K562 (cell line): ENCODE results near the gene LMO7. TPM values are rescaled to one million over a fixed set of nuclear protein-coding genes. Genes with fewer than 3 reads are reported as not detected.

Experiments used
- ATAC-seq: fragments of 200-7000 bp; cut with Tn5 transposase; 3 replicates; pipeline ENCODE4 v1.9.1; 2020; ENCODE audit warnings: moderate library complexity
- BruUV-seq: library from RNA; stranded (reverse); fragments of 400-500 nt; replicated peaks from 2 replicates; lab custom pipeline; 2021; lab: Mats Ljungman, UMichigan
- CTCF ChIA-PET: fragments of 300-600 bp; formaldehyde crosslinking; extraction: SDS; loops from one replicate; lab custom pipeline; 2021; ENCODE audit warnings: low intra/inter-chr PET ratio; lab: Yijun Ruan, JAX
- POLR2A ChIA-PET: fragments of 300-600, 350-650 bp; sonication (Branson Sonifier 250); formaldehyde crosslinking; extraction: SDS; loops from one replicate; lab custom pipeline; 2021; ENCODE audit warnings: antibody characterized with exemption, inconsistent platforms; lab: Yijun Ruan, JAX
- DNase-seq, 4 experiments: peaks; one replicate each; pipeline versions ENCODE4 v3.0.0 to v3.0.0-alpha.2; 2011 to 2018; ENCODE audit warnings: low spot score in 3 of 4, mixed read lengths in 3 of 4; ENCODE audit errors: extremely low read depth in 1 of 4
- FAIRE-seq: peaks from 2 replicates; lab custom pipeline; 2011; peaks lifted over from hg19 to GRCh38; lab: Jason Lieb, UNC
- H2AFZ ChIP-seq: 2 replicates; pipeline ENCODE4 v1.6.0; 2011; ENCODE audit warnings: low read depth, low read length, control low read depth, inconsistent platforms
- H3K27ac ChIP-seq: fragments of 200-600 bp; 3 replicates; pipeline ENCODE4 v1.8.0; 2011; ENCODE audit warnings: low read depth, mild to moderate bottlenecking, control low read depth, inconsistent platforms, low read length, moderate library complexity, mixed read lengths; ENCODE audit errors: extremely low read depth
- H3K27me3 ChIP-seq, 2 experiments: fragments of 300-600 bp in 1 of 2; 2 replicates in 1 of 2; 3 replicates in 1 of 2; pipeline versions ENCODE4 v1.6.0 to v1.8.0; 2011; ENCODE audit warnings: inconsistent platforms in 2 of 2, low read length in 2 of 2, mild to moderate bottlenecking in 1 of 2, mixed read lengths in 1 of 2, moderate library complexity in 1 of 2; ENCODE audit not compliant: control insufficient read depth in 2 of 2, insufficient read depth in 2 of 2
- H3K36me3 ChIP-seq: fragments of 300-600 bp; 3 replicates; pipeline ENCODE4 v1.8.0; 2011; ENCODE audit warnings: mild to moderate bottlenecking, low read length, inconsistent platforms; ENCODE audit not compliant: control insufficient read depth, insufficient read depth
- H3K4me1 ChIP-seq, 2 experiments: fragments of 200-600 bp in 1 of 2; replicated peaks in 1 of 2; 2 replicates in 1 of 2; 3 replicates in 1 of 2; pipeline versions ENCODE4 v1.5.1 to v1.8.0; 2011; ENCODE audit warnings: inconsistent platforms in 2 of 2, low read length in 2 of 2, mild to moderate bottlenecking in 1 of 2, mixed read lengths in 1 of 2, moderate library complexity in 1 of 2; ENCODE audit not compliant: control insufficient read depth in 2 of 2, insufficient read depth in 2 of 2
- H3K4me2 ChIP-seq: 2 replicates; pipeline ENCODE4 v1.6.1; 2011; ENCODE audit warnings: low read length, control low read depth, inconsistent platforms, mixed read lengths; ENCODE audit not compliant: insufficient read depth
- H3K4me3 ChIP-seq: fragments of 200-600 bp; sonication (generic), shearing (Covaris generic); 2 replicates; pipeline ENCODE4 v1.5.1; 2016; ENCODE audit warnings: control low read depth, inconsistent platforms
- H3K79me2 ChIP-seq: fragments of 200-600 bp; 3 replicates; pipeline ENCODE4 v1.8.0; 2011; ENCODE audit warnings: low read length, inconsistent platforms; ENCODE audit not compliant: control insufficient read depth, insufficient read depth
- H3K9ac ChIP-seq, 2 experiments: 2 replicates each; pipeline versions ENCODE4 v1.6.0 to v1.6.1; 2011; ENCODE audit warnings: low read depth in 2 of 2, low read length in 2 of 2, control low read depth in 1 of 2, inconsistent platforms in 1 of 2, mild to moderate bottlenecking in 1 of 2, mixed read lengths in 1 of 2; ENCODE audit not compliant: insufficient read depth in 1 of 2
- H3K9me1 ChIP-seq: one replicate; pipeline ENCODE4 v1.6.0; 2011; ENCODE audit warnings: inconsistent platforms, mild to moderate bottlenecking, low read length, moderate library complexity; ENCODE audit not compliant: control insufficient read depth, insufficient read depth
- H3K9me3 ChIP-seq: replicated peaks from 2 replicates; pipeline ENCODE4 v1.5.1; 2011; ENCODE audit warnings: low read depth, low read length, inconsistent platforms; ENCODE audit not compliant: control insufficient read depth, insufficient read depth
- H4K20me1 ChIP-seq: replicated peaks from 2 replicates; pipeline ENCODE4 v1.6.1; 2011; ENCODE audit warnings: low read length, inconsistent platforms, mixed read lengths; ENCODE audit not compliant: control insufficient read depth, insufficient read depth
- ARID2 ChIP-seq: fragments of 450-650 bp; IDR thresholded peaks from 2 replicates; pipeline ENCODE4 v1.6.1; 2017; ENCODE audit warnings: antibody characterized with exemption, mild to moderate bottlenecking
- CBX2 ChIP-seq: fragments of 200-600 bp; sonication (generic); IDR thresholded peaks from one replicate; pipeline ENCODE4 v1.6.1; 2012; ENCODE audit warnings: mild to moderate bottlenecking, low read length, inconsistent platforms; ENCODE audit not compliant: insufficient read depth, poor library complexity, severe bottlenecking
- CEBPG ChIP-seq, 3 experiments: fragments of 200-800 bp in 1 of 3; sonication (Bioruptor generic) in 1 of 3; sonication (generic) in 1 of 3; formaldehyde crosslinking in 1 of 3; IDR thresholded peaks in 2 of 3; conservative IDR thresholded peaks in 1 of 3; 2 replicates each; pipeline versions ENCODE4 v1.6.1 to v1.8.0; 2016 to 2022; ENCODE audit warnings: missing compliant biosample characterization in 2 of 3, missing genetic modification characterization in 2 of 3, mild to moderate bottlenecking in 1 of 3, missing genetic modification reagents in 1 of 3
- CHCHD3 ChIP-seq: fragments of 250-450 bp; sonication (Bioruptor Pico); IDR thresholded peaks from 2 replicates; pipeline ENCODE4 v2.1.2; 2022; ENCODE audit warnings: mild to moderate bottlenecking
- FOS ChIP-seq: IDR thresholded peaks from 3 replicates; pipeline ENCODE4 v1.6.1; 2011; ENCODE audit not compliant: insufficient read length; ENCODE audit errors: extremely low read depth
- KLF10 ChIP-seq: fragments of 250-450 bp; sonication (Bioruptor Pico); IDR thresholded peaks from 2 replicates; pipeline ENCODE4 v1.6.1; 2021; ENCODE audit warnings: matching md5 sums
- MED1 ChIP-seq: sonication (generic); formaldehyde crosslinking; IDR thresholded peaks from 2 replicates; pipeline ENCODE4 v1.8.1; 2023; ENCODE audit warnings: missing genetic modification reagents, borderline replicate concordance
- POLR2AphosphoS2 ChIP-seq: IDR thresholded peaks from 2 replicates; pipeline ENCODE4 v1.6.1; 2012; ENCODE audit warnings: low read length, improper control_type of control experiment
- PYGO2 ChIP-seq: fragments of 450-650 bp; IDR thresholded peaks from 2 replicates; pipeline ENCODE4 v1.6.1; 2016; ENCODE audit warnings: mild to moderate bottlenecking, missing genetic modification characterization, moderate library complexity, missing compliant biosample characterization
- RBM14 ChIP-seq: fragments of 200-400 bp; formaldehyde crosslinking; IDR thresholded peaks from 2 replicates; pipeline ENCODE4 v1.6.1; 2018; ENCODE audit warnings: low read depth, mild to moderate bottlenecking, low read length, moderate library complexity, borderline replicate concordance; ENCODE audit not compliant: insufficient read depth
- SMAD1 ChIP-seq: fragments of 150-350 bp; IDR thresholded peaks from 2 replicates; pipeline ENCODE4 v1.6.1; 2014; ENCODE audit warnings: low read length, low read depth; ENCODE audit not compliant: partially characterized antibody
- SNIP1 ChIP-seq: fragments of 450-650 bp; IDR thresholded peaks from 2 replicates; pipeline ENCODE4 v1.7.1; 2017; ENCODE audit warnings: low read depth, mild to moderate bottlenecking
- ZNF12 ChIP-seq: sonication (generic); formaldehyde crosslinking; IDR thresholded peaks from 2 replicates; pipeline ENCODE4 v1.4.0; 2020; ENCODE audit warnings: mild to moderate bottlenecking, missing genetic modification reagents
- ZNF124 ChIP-seq: sonication (generic); formaldehyde crosslinking; IDR thresholded peaks from 2 replicates; pipeline ENCODE4 v1.8.1; 2022; ENCODE audit warnings: missing genetic modification reagents
- ZNF232 ChIP-seq: sonication (generic); formaldehyde crosslinking; IDR thresholded peaks from 2 replicates; pipeline ENCODE4 v1.8.0; 2022; ENCODE audit warnings: mild to moderate bottlenecking, missing genetic modification reagents
- ZNF561 ChIP-seq: fragments of 450-650 bp; formaldehyde crosslinking; conservative IDR thresholded peaks from 2 replicates; pipeline ENCODE4 v1.4.0; 2020; ENCODE audit warnings: mild to moderate bottlenecking, moderate library complexity
- WGBS: fragments of 100-300 bp; shearing (Covaris generic); methylation state at CpG from one replicate; pipeline ENCODE4 v1.1.6; 2016; ENCODE audit warnings: low coverage, mixed read lengths; ENCODE audit not compliant: insufficient coverage; ENCODE audit errors: missing lambda C conversion rate; 5-methylcytosine and 5-hydroxymethylcytosine counted together
- in situ Hi-C: fragments of 300-500 bp; cut with MboI; formaldehyde crosslinking; loops from 4 replicates; pipeline ENCODE4 v1.15.0; 2018; ENCODE audit warnings: inconsistent platforms, mixed read lengths
- intact Hi-C: fragments of 100-400 bp; cut with micrococcal nuclease; formaldehyde crosslinking; loops from 2 replicates; pipeline ENCODE4 v1.14.2; 2022
- polyA plus RNA-seq, 8 experiments: library from polyadenylated mRNA; depleted of rRNA in 4 of 8; stranded (reverse) in 5 of 8; unstranded in 3 of 8; fragments of >200 nt; fragmentation: Nextera tagmentation in 2 of 8; fragmentation: Illumina TruSeq in 1 of 8; extraction: Ambion mirVana in 2 of 8; extraction: Trizol in 1 of 8; gene quantifications; 2 replicates each; pipeline versions ENCODE4 v1.2.1 to v1.2.3, GENCODE V29; 2011 to 2014; ENCODE audit warnings: inconsistent platforms in 1 of 8, missing spikeins in 1 of 8
- total RNA-seq, 7 experiments: library from RNA; depleted of rRNA in 6 of 7; stranded (reverse); fragments of >200 nt in 6 of 7; fragmentation: Illumina TruSeq in 2 of 7; extraction: Trizol in 2 of 7; gene quantifications; 2 replicates each; pipeline versions ENCODE4 v1.2.1 to v1.2.3, GENCODE V29; 2011 to 2021; ENCODE audit warnings: low replicate concordance in 1 of 7
- TF ChIP-seq, protein P1 (sequence below): sonication (generic); formaldehyde crosslinking; IDR thresholded peaks from 2 replicates; pipeline ENCODE4 v1.8.1; 2023; ENCODE audit warnings: missing genetic modification reagents, mild to moderate bottlenecking, borderline replicate concordance

LMO7 gene
- total and polyA plus RNA-seq, 9 of the 15 experiments (the other 6 are each of a cell fraction or from before 2014, with no cell fraction given): 0.42 to 4.3 (median 1.7) TPM

- no TSS peak for BruUV-seq
- ChIA-PET POLR2A (no interaction called here), CTCF (no interaction called here)
- H4K20me1 ChIP-seq: no peaks in the 10 kb centered on the region
- peaks cover 0 to 8% of the 10 kb centered on the region in 2 experiments; a peak in 2 of 5 replicates for H3K4me1 ChIP-seq
- H3K4me3 ChIP-seq: no peak overlapping the region
- no peaks in the 10 kb centered on the region for H3K27me3 ChIP-seq
- in situ Hi-C loops: no loop called here
- H3K9me3 ChIP-seq: no peaks in the 10 kb centered on the region
- no peaks in the 10 kb centered on the region for H3K79me2 ChIP-seq
- no peak overlapping the region for H3K27ac ChIP-seq
- intact Hi-C loops: no loop called here
- DNase-seq (no peak), FAIRE-seq (no peak), ATAC-seq (no peak)
- H3K9me1 ChIP-seq: no peaks in the 10 kb centered on the region
- TF ChIP-seq PYGO2 (no peak), POLR2AphosphoS2 (no peak), KLF10 (CRISPR knock-in tag) (no peak), CBX2 (no peak), SMAD1 (no peak), ARID2 (no peak), FOS (no peak), CEBPG (CRISPR knock-in tag; IDR thresholded peaks at IDR 0.05) (no peak), CEBPG (tag; conservative IDR thresholded peaks at IDR 0.05 in 1 of 2, IDR thresholded peaks at IDR 0.05 in 1 of 2) (no peak), SNIP1 (no peak), CHCHD3 (CRISPR knock-in tag) (no peak), ZNF561 (CRISPR knock-in tag) (no peak), ZNF232 (CRISPR knock-in tag) (no peak), ZNF124 (CRISPR knock-in tag) (no peak), ZNF12 (CRISPR knock-in tag) (no peak), RBM14 (no peak), MED1 (CRISPR knock-in tag) (no peak)
- TF ChIP-seq, protein P1, sequence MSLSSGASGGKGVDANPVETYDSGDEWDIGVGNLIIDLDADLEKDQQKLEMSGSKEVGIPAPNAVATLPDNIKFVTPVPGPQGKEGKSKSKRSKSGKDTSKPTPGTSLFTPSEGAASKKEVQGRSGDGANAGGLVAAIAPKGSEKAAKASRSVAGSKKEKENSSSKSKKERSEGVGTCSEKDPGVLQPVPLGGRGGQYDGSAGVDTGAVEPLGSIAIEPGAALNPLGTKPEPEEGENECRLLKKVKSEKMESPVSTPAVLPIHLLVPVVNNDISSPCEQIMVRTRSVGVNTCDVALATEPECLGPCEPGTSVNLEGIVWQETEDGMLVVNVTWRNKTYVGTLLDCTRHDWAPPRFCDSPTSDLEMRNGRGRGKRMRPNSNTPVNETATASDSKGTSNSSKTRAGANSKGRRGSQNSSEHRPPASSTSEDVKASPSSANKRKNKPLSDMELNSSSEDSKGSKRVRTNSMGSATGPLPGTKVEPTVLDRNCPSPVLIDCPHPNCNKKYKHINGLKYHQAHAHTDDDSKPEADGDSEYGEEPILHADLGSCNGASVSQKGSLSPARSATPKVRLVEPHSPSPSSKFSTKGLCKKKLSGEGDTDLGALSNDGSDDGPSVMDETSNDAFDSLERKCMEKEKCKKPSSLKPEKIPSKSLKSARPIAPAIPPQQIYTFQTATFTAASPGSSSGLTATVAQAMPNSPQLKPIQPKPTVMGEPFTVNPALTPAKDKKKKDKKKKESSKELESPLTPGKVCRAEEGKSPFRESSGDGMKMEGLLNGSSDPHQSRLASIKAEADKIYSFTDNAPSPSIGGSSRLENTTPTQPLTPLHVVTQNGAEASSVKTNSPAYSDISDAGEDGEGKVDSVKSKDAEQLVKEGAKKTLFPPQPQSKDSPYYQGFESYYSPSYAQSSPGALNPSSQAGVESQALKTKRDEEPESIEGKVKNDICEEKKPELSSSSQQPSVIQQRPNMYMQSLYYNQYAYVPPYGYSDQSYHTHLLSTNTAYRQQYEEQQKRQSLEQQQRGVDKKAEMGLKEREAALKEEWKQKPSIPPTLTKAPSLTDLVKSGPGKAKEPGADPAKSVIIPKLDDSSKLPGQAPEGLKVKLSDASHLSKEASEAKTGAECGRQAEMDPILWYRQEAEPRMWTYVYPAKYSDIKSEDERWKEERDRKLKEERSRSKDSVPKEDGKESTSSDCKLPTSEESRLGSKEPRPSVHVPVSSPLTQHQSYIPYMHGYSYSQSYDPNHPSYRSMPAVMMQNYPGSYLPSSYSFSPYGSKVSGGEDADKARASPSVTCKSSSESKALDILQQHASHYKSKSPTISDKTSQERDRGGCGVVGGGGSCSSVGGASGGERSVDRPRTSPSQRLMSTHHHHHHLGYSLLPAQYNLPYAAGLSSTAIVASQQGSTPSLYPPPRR (CRISPR knock-in tag): no peak
- H3K36me3 ChIP-seq: no peaks in the 10 kb centered on the region
- no peak overlapping the region for H3K9ac ChIP-seq
- no peak overlapping the region for H3K4me2 ChIP-seq
- H2AFZ ChIP-seq: no peak overlapping the region
- WGBS: 17% methylated on average over 6 of the region's 6 CpGs
These were observed 4.9 kb downstream of the LMO7 start for GRCh38 chr13:75641026-75641425.
